Aorta (tissue), 5 donors: ENCODE data around the gene COA3. TPM values are rescaled to one million over a fixed set of nuclear protein-coding genes. Genes with fewer than 3 reads are reported as not detected.

ENCODE experiments used
- ATAC-seq: fragments of 200-7000 bp; cut with Tn5 transposase; one replicate; pipeline ENCODE4 v1.9.1; 2022; ENCODE audit warnings: moderate library complexity; ENCODE audit not compliant: low FRiP score
- DNase-seq, 2 donors: peaks; one replicate each; pipeline ENCODE4 v3.0.0-alpha.2; 2020
- H3K27ac ChIP-seq, 2 donors: one replicate each; pipeline ENCODE4 v1.5.1; 2013; ENCODE audit warnings: low read length in 2 of 2, mild to moderate bottlenecking in 2 of 2, moderate library complexity in 2 of 2, control low read depth in 1 of 2, inconsistent platforms in 1 of 2, low read depth in 1 of 2
- H3K27me3 ChIP-seq, 2 donors: one replicate each; pipeline ENCODE4 v1.6.1; 2013; ENCODE audit warnings: control low read depth in 1 of 2, low read length in 1 of 2, mild to moderate bottlenecking in 1 of 2, moderate library complexity in 1 of 2; ENCODE audit not compliant: insufficient read depth in 2 of 2, control insufficient read depth in 1 of 2
- H3K36me3 ChIP-seq, 2 donors: one replicate each; pipeline ENCODE4 v1.6.1; 2013; ENCODE audit warnings: control low read depth in 1 of 2, low read length in 1 of 2, mild to moderate bottlenecking in 1 of 2; ENCODE audit not compliant: insufficient read depth in 2 of 2, control insufficient read depth in 1 of 2
- H3K4me1 ChIP-seq, 2 donors: one replicate each; pipeline ENCODE4 v1.6.1; 2013; ENCODE audit warnings: low read length in 2 of 2, control low read depth in 1 of 2, mild to moderate bottlenecking in 1 of 2, moderate library complexity in 1 of 2; ENCODE audit not compliant: insufficient read depth in 2 of 2, control insufficient read depth in 1 of 2
- H3K4me3 ChIP-seq, 2 donors: one replicate each; pipeline ENCODE4 v1.5.1; 2013; ENCODE audit warnings: low read length in 2 of 2, control low read depth in 1 of 2, mild to moderate bottlenecking in 1 of 2
- H3K9me3 ChIP-seq: one replicate; pipeline ENCODE4 v1.6.1; 2013; ENCODE audit warnings: mild to moderate bottlenecking, low read length; ENCODE audit not compliant: control insufficient read depth
- WGBS, 2 donors: extraction: QIAGEN DNeasy Blood & Tissue Kit; methylation state at CpG; one replicate each; pipeline ENCODE4 v1.1.7; 2013; 5-methylcytosine and 5-hydroxymethylcytosine counted together
- intact Hi-C, 2 donors: fragments of 100-400 bp; cut with DNase I; formaldehyde crosslinking; loops; one replicate each; pipeline versions ENCODE4 v1.14.2 to v1.15.0; 2022
- microRNA-seq, 2 donors: library from miRNA; unstranded; fragments of <30 nt; microRNA quantifications; one replicate each; pipeline ENCODE4 v1.2.0, GENCODE V29; 2020
- polyA plus RNA-seq, 2 donors: library from polyadenylated mRNA; stranded (reverse); fragments of 200-250 nt; gene quantifications; one replicate each; pipeline ENCODE4 v1.2.3, GENCODE V29; 2013
- total RNA-seq, 2 donors: library from RNA; stranded (reverse); fragmentation: NEBNext Ultra II Directional; extraction: Animal tissue kit (Norgen Biotek cat#: 25700); gene quantifications; one replicate each; pipeline ENCODE4 v1.2.1, GENCODE V29; 2021
- donor health status: healthy with polysubstance abuse.
- donor health status: Bipolar disorder and iron deficiency.
- donor health status: DM: no; HTN: no; CAD: no.
- donor health status: DM: no; HTN: no; CAD: no.
- donor health status: DM: yes; HTN: yes; CAD: no.

Gene COA3
- total and polyA plus RNA-seq, 4 donors: 31.7 to 117 (median 55.4) TPM

GRCh38 chr17:42750739-42751344 lies 47.7 kb downstream of the COA3 start:
- WGBS, 2 donors: 13 to 15% methylated on average over 3 of the region's 3 CpGs
- no peak overlapping the region for H3K27ac ChIP-seq
- H3K4me3 ChIP-seq: no peak overlapping the region
- no peaks in the 10 kb centered on the region for H3K36me3 ChIP-seq
- H3K4me1 ChIP-seq: no peaks in the 10 kb centered on the region
- no peaks in the 10 kb centered on the region for H3K27me3 ChIP-seq
- no peaks in the 10 kb centered on the region for H3K9me3 ChIP-seq
- ATAC-seq (peak; percentile 14), DNase-seq (no peak)
- intact Hi-C loops: no loop called here

- no peak overlapping the region for H3K27ac ChIP-seq
- 67 to 68% methylated on average over 11 of the region's 11 CpGs for WGBS, 2 donors
- H3K4me3 ChIP-seq: no peak overlapping the region
- intact Hi-C loops: no loop called here
- H3K36me3 ChIP-seq: no peaks in the 10 kb centered on the region
- H3K9me3 ChIP-seq: no peaks in the 10 kb centered on the region
- DNase-seq (no peak), ATAC-seq (peak; percentile 25)
- no peaks in the 10 kb centered on the region for H3K4me1 ChIP-seq
- H3K27me3 ChIP-seq: no peaks in the 10 kb centered on the region
Measured at GRCh38 chr17:42748908-42749798, 49.4 kb downstream of the COA3 start.

- DNase-seq (no peak), ATAC-seq (peak; percentile 54)
- WGBS, 2 donors: 61 to 62% methylated on average over 7 of the region's 7 CpGs
- Histone ChIP-seq H3K9me3 (no peaks in the 10 kb centered on the region), H3K4me1 (peaks cover 0 to 3% of the 10 kb centered on the region in 2 donors), H3K27me3 (no peaks in the 10 kb centered on the region), H3K27ac (no peak overlapping the region), H3K4me3 (no peak overlapping the region), H3K36me3 (no peaks in the 10 kb centered on the region)
- intact Hi-C loops: no loop called here
Measured at GRCh38 chr17:42748202-42748907, 50.1 kb downstream of the COA3 start.

Small RNA genes lying within 50 kb of the gene (microRNA-seq; reads per million reads assigned to microRNA genes)
- gene MIR6781: 0 to 0.60 reads per million in 2 donors

Other genes starting within 250 kb of the COA3 start
- gene HSD17B1, start 245.8 kb downstream of the COA3 start, total RNA-seq: 1 to 10 TPM in 1 of 2 donors, under 1 TPM in 1; 0.62 to 1.3 TPM
- 1 to 10 TPM in 1 of 2 donors, under 1 TPM in 1; 0.50 to 7.6 TPM for gene HSD17B1, start 245.8 kb downstream of the COA3 start, polyA plus RNA-seq
- gene COASY, start 236.6 kb downstream of the COA3 start, total RNA-seq: 10 to 100 TPM; 34.0 to 43.2 TPM
- 10 to 100 TPM; 23.0 to 89.5 TPM for gene COASY, start 236.6 kb downstream of the COA3 start, polyA plus RNA-seq
- 10 to 100 TPM; 31.9 to 34.2 TPM for gene MLX, start 231.6 kb downstream of the COA3 start, total RNA-seq
- 10 to 100 TPM; 33.8 to 38.6 TPM for gene MLX, start 231.6 kb downstream of the COA3 start, polyA plus RNA-seq
- 1 to 10 TPM; 3.9 to 5.2 TPM for gene PSMC3IP, start 221.0 kb downstream of the COA3 start, total RNA-seq
- 10 to 100 TPM in 1 of 2 donors, 1 to 10 TPM in 1; 3.8 to 14.4 TPM for gene PSMC3IP, start 221.0 kb downstream of the COA3 start, polyA plus RNA-seq
- gene RETREG3, start 189.3 kb downstream of the COA3 start, total RNA-seq: 10 to 100 TPM; 42.9 to 54.1 TPM
- gene RETREG3, start 189.3 kb downstream of the COA3 start, polyA plus RNA-seq: 10 to 100 TPM; 11.5 to 27.6 TPM
- 10 to 100 TPM; 21.5 to 24.9 TPM for gene TUBG1, start 189.0 kb downstream of the COA3 start, total RNA-seq
- gene TUBG1, start 189.0 kb downstream of the COA3 start, polyA plus RNA-seq: 10 to 100 TPM; 15.7 to 19.5 TPM
- gene TUBG2, start 139.4 kb downstream of the COA3 start, total RNA-seq: 10 to 100 TPM; 23.4 to 42.6 TPM
- gene TUBG2, start 139.4 kb downstream of the COA3 start, polyA plus RNA-seq: 10 to 100 TPM; 23.9 to 72.2 TPM
- gene PLEKHH3, start 121.7 kb downstream of the COA3 start, total RNA-seq: 10 to 100 TPM; 27.0 to 47.5 TPM
- 10 to 100 TPM; 10.0 to 59.3 TPM for gene PLEKHH3, start 121.7 kb downstream of the COA3 start, polyA plus RNA-seq
- 1 to 10 TPM; 2.5 to 3.4 TPM for gene CCR10, start 116.9 kb downstream of the COA3 start, total RNA-seq
- 1 to 10 TPM in 1 of 2 donors, under 1 TPM in 1; 0.50 to 3.7 TPM for gene CCR10, start 116.9 kb downstream of the COA3 start, polyA plus RNA-seq
- 10 to 100 TPM in 1 of 2 donors, 1 to 10 TPM in 1; 7.6 to 25.8 TPM for gene CNTNAP1, start 116.2 kb downstream of the COA3 start, total RNA-seq
- 10 to 100 TPM in 1 of 2 donors, 1 to 10 TPM in 1; 1.0 to 11.5 TPM for gene CNTNAP1, start 116.2 kb downstream of the COA3 start, polyA plus RNA-seq
- 10 to 100 TPM; 62.5 to 72.4 TPM for gene EZH1, start 53.7 kb downstream of the COA3 start, total RNA-seq
- 10 to 100 TPM; 22.4 to 41.7 TPM for gene EZH1, start 53.7 kb downstream of the COA3 start, polyA plus RNA-seq
- 10 to 100 TPM; 27.1 to 77.7 TPM for gene RAMP2, start 37.5 kb downstream of the COA3 start, total RNA-seq
- gene RAMP2, start 37.5 kb downstream of the COA3 start, polyA plus RNA-seq: 10 to 100 TPM in 1 of 2 donors, 1 to 10 TPM in 1; 8.1 to 14.5 TPM
- 10 to 100 TPM; 31.2 to 33.8 TPM for gene VPS25, start 25.3 kb downstream of the COA3 start, total RNA-seq
- gene VPS25, start 25.3 kb downstream of the COA3 start, polyA plus RNA-seq: 10 to 100 TPM; 45.5 to 46.8 TPM
- gene WNK4, start 18.1 kb downstream of the COA3 start, total RNA-seq: under 1 TPM; 0.19 to 0.24 TPM
- gene WNK4, start 18.1 kb downstream of the COA3 start, polyA plus RNA-seq: 1 to 10 TPM in 1 of 2 donors, not detected in 1; 1.1 TPM
- gene CNTD1, start 157 bp upstream of the COA3 start, total RNA-seq: under 1 TPM in 1 of 2 donors, not detected in 1; 0.81 TPM
- 1 to 10 TPM in 1 of 2 donors, under 1 TPM in 1; 0.33 to 2.1 TPM for gene CNTD1, start 157 bp upstream of the COA3 start, polyA plus RNA-seq
- gene BECN1, start 25.6 kb upstream of the COA3 start, total RNA-seq: 10 to 100 TPM; 66.9 to 76.9 TPM
- gene BECN1, start 25.6 kb upstream of the COA3 start, polyA plus RNA-seq: 100 to 1,000 TPM in 1 of 2 donors, 10 to 100 TPM in 1; 67.8 to 105 TPM
- 10 to 100 TPM; 57.7 to 69.8 TPM for gene PSME3, start 34.7 kb upstream of the COA3 start, total RNA-seq
- 10 to 100 TPM; 41.1 to 58.6 TPM for gene PSME3, start 34.7 kb upstream of the COA3 start, polyA plus RNA-seq
- gene AOC2, start 45.9 kb upstream of the COA3 start, total RNA-seq: 1 to 10 TPM; 1.8 to 2.6 TPM
- gene AOC2, start 45.9 kb upstream of the COA3 start, polyA plus RNA-seq: under 1 TPM; 0.25 to 0.38 TPM
- gene AOC3, start 52.5 kb upstream of the COA3 start, total RNA-seq: 100 to 1,000 TPM; 270 to 344 TPM
- 100 to 1,000 TPM in 1 of 2 donors, 10 to 100 TPM in 1; 82.1 to 107 TPM for gene AOC3, start 52.5 kb upstream of the COA3 start, polyA plus RNA-seq
- gene G6PC1, start 102.1 kb upstream of the COA3 start, total RNA-seq: not detected
- 1 to 10 TPM in 1 of 2 donors, not detected in 1; 3.0 TPM for gene G6PC1, start 102.1 kb upstream of the COA3 start, polyA plus RNA-seq
- gene AARSD1, start 165.8 kb upstream of the COA3 start, total RNA-seq: 10 to 100 TPM; 38.2 to 39.0 TPM
- 10 to 100 TPM; 30.2 to 87.0 TPM for gene AARSD1, start 165.8 kb upstream of the COA3 start, polyA plus RNA-seq
- gene PTGES3L, start 181.4 kb upstream of the COA3 start, total RNA-seq: 1 to 10 TPM; 2.5 to 6.6 TPM
- gene PTGES3L, start 181.4 kb upstream of the COA3 start, polyA plus RNA-seq: 1 to 10 TPM; 3.2 to 5.5 TPM
- 10 to 100 TPM; 10.6 to 16.0 TPM for gene RUNDC1, start 181.9 kb upstream of the COA3 start, total RNA-seq
- gene RUNDC1, start 181.9 kb upstream of the COA3 start, polyA plus RNA-seq: 1 to 10 TPM; 2.4 to 7.3 TPM
- gene RPL27, start 199.7 kb upstream of the COA3 start, total RNA-seq: 100 to 1,000 TPM; 723 to 755 TPM
- 1,000 to 10,000 TPM; 3,011 to 6,939 TPM for gene RPL27, start 199.7 kb upstream of the COA3 start, polyA plus RNA-seq
- 10 to 100 TPM; 24.8 to 35.3 TPM for gene IFI35, start 208.1 kb upstream of the COA3 start, total RNA-seq
- 10 to 100 TPM; 34.2 to 45.2 TPM for gene IFI35, start 208.1 kb upstream of the COA3 start, polyA plus RNA-seq
- 100 to 1,000 TPM; 165 to 241 TPM for gene VAT1, start 223.7 kb upstream of the COA3 start, total RNA-seq
- 10 to 100 TPM; 55.7 to 65.3 TPM for gene VAT1, start 223.7 kb upstream of the COA3 start, polyA plus RNA-seq
- 1 to 10 TPM; 1.1 to 2.7 TPM for gene RND2, start 226.5 kb upstream of the COA3 start, total RNA-seq
- 1 to 10 TPM; 2.0 to 3.9 TPM for gene RND2, start 226.5 kb upstream of the COA3 start, polyA plus RNA-seq